Erythroblast (primary cell): ENCODE data around the gene ATXN7.

Experiments
- DNase-seq, 2 experiments: peaks; one replicate each; lab custom pipeline; 2025; lab: John Stamatoyannopoulos, UW
- GATA1 ChIP-seq: IDR thresholded peaks from 2 replicates; pipeline ENCODE4 v1.6.1; 2011; ENCODE audit warnings: low read depth, mild to moderate bottlenecking, control low read depth, low read length, moderate library complexity
- POLR2A ChIP-seq: IDR thresholded peaks from 2 replicates; pipeline ENCODE4 v1.6.1; 2011; ENCODE audit warnings: mild to moderate bottlenecking, low read length

ATXN7 gene

GRCh38 chr3:63851287-63851686 lies 12.4 kb upstream of the ATXN7 start:
- DNase-seq: no peak
- no peak for TF ChIP-seq GATA1
- TF ChIP-seq POLR2A: no peak

GRCh38 chr3:63853106-63853505 lies 10.6 kb upstream of the ATXN7 start:
- TF ChIP-seq GATA1: no peak
- TF ChIP-seq POLR2A: no peak
- no peak for DNase-seq

- DNase-seq: peak in 1 of 2 experiments; percentile 7
- TF ChIP-seq GATA1: no peak
- no peak for TF ChIP-seq POLR2A
Measured at GRCh38 chr3:63855333-63855940, 8.2 kb upstream of the ATXN7 start.

- no peak for DNase-seq
- TF ChIP-seq POLR2A: no peak
- no peak for TF ChIP-seq GATA1
Measured at GRCh38 chr3:63857311-63857710, 6.4 kb upstream of the ATXN7 start.

- no peak for DNase-seq
- no peak for TF ChIP-seq GATA1
- no peak for TF ChIP-seq POLR2A
Measured at GRCh38 chr3:63860776-63861175, 2.9 kb upstream of the ATXN7 start.

- TF ChIP-seq POLR2A (no peak), GATA1 (no peak)
- DNase-seq: no peak
Measured at GRCh38 chr3:63861306-63861705, 2.4 kb upstream of the ATXN7 start.

GRCh38 chr3:63862804-63863149 lies 890 bp upstream of the ATXN7 start:
- DNase-seq: peak in 1 of 2 experiments; percentile 53
- no peak for TF ChIP-seq POLR2A
- no peak for TF ChIP-seq GATA1

GRCh38 chr3:63864008-63864964 lies 619 bp downstream of the ATXN7 start:
- peak; percentile 66 to 80 for DNase-seq
- TF ChIP-seq GATA1 (no peak), POLR2A (no peak)

GRCh38 chr3:63864965-63865327 lies 1.3 kb downstream of the ATXN7 start:
- no peak for DNase-seq
- TF ChIP-seq POLR2A (no peak), GATA1 (no peak)

GRCh38 chr3:63867225-63867624 lies 3.6 kb downstream of the ATXN7 start:
- TF ChIP-seq GATA1 (no peak), POLR2A (no peak)
- DNase-seq: no peak

- TF ChIP-seq GATA1: no peak
- TF ChIP-seq POLR2A: no peak
- no peak for DNase-seq
Measured at GRCh38 chr3:63869940-63870614, 6.4 kb downstream of the ATXN7 start.

- no peak for TF ChIP-seq POLR2A
- no peak for TF ChIP-seq GATA1
- no peak for DNase-seq
Measured at GRCh38 chr3:63870615-63871005, 6.9 kb downstream of the ATXN7 start.

GRCh38 chr3:63872135-63872924 lies 8.7 kb downstream of the ATXN7 start:
- TF ChIP-seq POLR2A (no peak), GATA1 (no peak)
- DNase-seq: no peak

GRCh38 chr3:63874769-63875168 lies 11.1 kb downstream of the ATXN7 start:
- no peak for DNase-seq
- TF ChIP-seq POLR2A: no peak
- TF ChIP-seq GATA1: no peak
